ENCODE data around the gene NTNG2.

DNA sequence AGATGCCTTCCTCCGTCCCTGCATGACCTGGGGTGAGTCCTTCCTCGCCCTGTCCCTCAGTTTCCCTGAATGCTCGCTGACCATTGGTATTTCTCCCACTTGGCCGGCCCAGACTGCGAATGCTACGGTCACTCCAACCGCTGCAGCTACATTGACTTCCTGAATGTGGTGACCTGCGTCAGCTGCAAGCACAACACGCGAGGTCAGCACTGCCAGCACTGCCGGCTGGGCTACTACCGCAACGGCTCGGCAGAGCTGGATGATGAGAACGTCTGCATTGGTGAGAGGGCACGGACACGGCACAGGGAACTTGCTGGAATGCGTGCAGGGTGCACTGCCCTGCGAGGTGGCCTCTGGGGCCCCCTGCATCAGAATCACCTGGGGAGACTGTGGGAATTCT lies 77.1 kb downstream of the NTNG2 start:
- no peak for TF ChIP-seq EZH2 (IDR thresholded peaks at IDR 0.05; ENCODE audit: borderline replicate concordance, insufficient read depth, low read depth, low read length, poor library complexity, severe bottlenecking)
- TF ChIP-seq CTCF (IDR thresholded peaks at IDR 0.05) = no peak
